ENCODE data around the gene TMC7. TPM values are rescaled to one million over a fixed set of nuclear protein-coding genes. Genes with fewer than 3 reads are reported as not detected.
"Not testable (repeated sequence)": the region's sequence is repeated elsewhere in the genome, so short reads cannot be mapped to it uniquely, and the experiment has no call there.

Gene TMC7
- total and polyA plus RNA-seq, 2 donors from 2014 or later, result 0.30 to 1.2 TPM

GRCh38 chr16:18953547-18953946 is 30.2 kb upstream of the TMC7 start:
- no peaks in the 10 kb centered on the region for H3K9me3 ChIP-seq (ENCODE audit: control insufficient read depth in 2 of 3, insufficient read depth in 1 of 3, low read length in 3 of 3)
- FAIRE-seq, result no peak

GRCh38 chr16:18955874-18956580 is 27.7 kb upstream of the TMC7 start:
- H3K9me3 ChIP-seq (ENCODE audit: control insufficient read depth in 2 of 3, insufficient read depth in 1 of 3, low read length in 3 of 3); intact Hi-C loops (cut with DNase I); FAIRE-seq; DNase-seq; H3K36me3 ChIP-seq (ENCODE audit: control insufficient read depth in 2 of 3, insufficient read depth in 3 of 3, low read length in 3 of 3); H3K27me3 ChIP-seq (ENCODE audit: control insufficient read depth, insufficient read depth, low read length); H3K4me3 ChIP-seq (ENCODE audit: low read length in 3 of 3); H3K4me1 ChIP-seq (ENCODE audit: control insufficient read depth in 2 of 3, insufficient read depth in 2 of 3, low read depth in 1 of 3, low read length in 3 of 3); H3K9ac ChIP-seq (ENCODE audit: low read length in 3 of 3); H3K27ac ChIP-seq (ENCODE audit: low read depth in 2 of 2, low read length in 2 of 2): not testable (repeated sequence)

More at GRCh38 chr16:18953547-18953946, 30.2 kb upstream of the TMC7 start:
- Histone ChIP-seq H3K9ac (ENCODE audit: low read length in 3 of 3) (no peak overlapping the region), H3K27ac (ENCODE audit: low read depth in 2 of 2, low read length in 2 of 2) (no peak overlapping the region), H3K4me3 (ENCODE audit: low read length in 3 of 3) (no peak overlapping the region), H3K27me3 (ENCODE audit: control insufficient read depth, insufficient read depth, low read length) (no peaks in the 10 kb centered on the region), H3K4me1 (ENCODE audit: control insufficient read depth in 2 of 3, insufficient read depth in 2 of 3, low read depth in 1 of 3, low read length in 3 of 3) (no peaks in the 10 kb centered on the region), H3K36me3 (ENCODE audit: control insufficient read depth in 2 of 3, insufficient read depth in 3 of 3, low read length in 3 of 3) (no peaks in the 10 kb centered on the region)
- no peak for DNase-seq
- intact Hi-C loops (cut with DNase I), result no loop called here
- no peak for TF ChIP-seq CTCF (IDR thresholded peaks at IDR 0.05; ENCODE audit: borderline replicate concordance, extremely low read depth, insufficient read depth)

- H3K4me1 ChIP-seq (ENCODE audit: control insufficient read depth in 2 of 3, insufficient read depth in 2 of 3, low read depth in 1 of 3, low read length in 3 of 3); H3K4me3 ChIP-seq (ENCODE audit: low read length in 3 of 3); H3K27me3 ChIP-seq (ENCODE audit: control insufficient read depth, insufficient read depth, low read length); H3K27ac ChIP-seq (ENCODE audit: low read depth in 2 of 2, low read length in 2 of 2); DNase-seq; H3K36me3 ChIP-seq (ENCODE audit: control insufficient read depth in 2 of 3, insufficient read depth in 3 of 3, low read length in 3 of 3); FAIRE-seq; H3K9ac ChIP-seq (ENCODE audit: low read length in 3 of 3); H3K9me3 ChIP-seq (ENCODE audit: control insufficient read depth in 2 of 3, insufficient read depth in 1 of 3, low read length in 3 of 3); intact Hi-C loops (cut with DNase I): not testable (repeated sequence)
Observed at GRCh38 chr16:18956658-18957241, 27.0 kb upstream of the TMC7 start.

- Histone ChIP-seq H3K4me1 (ENCODE audit: control insufficient read depth in 2 of 3, insufficient read depth in 2 of 3, low read depth in 1 of 3, low read length in 3 of 3) (no peaks in the 10 kb centered on the region), H3K36me3 (ENCODE audit: control insufficient read depth in 2 of 3, insufficient read depth in 3 of 3, low read length in 3 of 3) (no peaks in the 10 kb centered on the region), H3K4me3 (ENCODE audit: low read length in 3 of 3) (no peak overlapping the region), H3K9ac (ENCODE audit: low read length in 3 of 3) (no peak overlapping the region), H3K27me3 (ENCODE audit: control insufficient read depth, insufficient read depth, low read length) (no peaks in the 10 kb centered on the region), H3K9me3 (ENCODE audit: control insufficient read depth in 2 of 3, insufficient read depth in 1 of 3, low read length in 3 of 3) (no peaks in the 10 kb centered on the region), H3K27ac (ENCODE audit: low read depth in 2 of 2, low read length in 2 of 2) (peak overlapping the region in 1 of 2 donors; percentile 9)
- intact Hi-C loops (cut with DNase I), result no loop called here
- FAIRE-seq (no peak), DNase-seq (no peak)
- TF ChIP-seq CTCF (IDR thresholded peaks at IDR 0.05; ENCODE audit: borderline replicate concordance, extremely low read depth, insufficient read depth), result no peak
Observed at GRCh38 chr16:18958621-18959029, 25.1 kb upstream of the TMC7 start.
